Hepatocyte (in vitro differentiated cells): ENCODE data around the gene PLD5. TPM values are rescaled to one million over a fixed set of nuclear protein-coding genes. Genes with fewer than 3 reads are reported as not detected.
"Not testable (repeated sequence)": the region's sequence is repeated elsewhere in the genome, so short reads cannot be mapped to it uniquely, and the experiment has no call there.

Experiments
- DNase-seq: peaks from one replicate; pipeline ENCODE4 v3.0.0-alpha.2; 2016; ENCODE audit warnings: low spot score
- H2AFZ ChIP-seq: fragments of 200-600 bp; sonication (generic); 2 replicates; pipeline ENCODE4 v1.6.0; 2016; ENCODE audit warnings: antibody characterized with exemption, mild to moderate bottlenecking
- H3K27ac ChIP-seq: fragments of 200-600 bp; sonication (generic); 2 replicates; pipeline ENCODE4 v1.5.1; 2016; ENCODE audit warnings: mild to moderate bottlenecking
- H3K27me3 ChIP-seq: fragments of 200-600 bp; sonication (generic); 2 replicates; pipeline ENCODE4 v1.6.1; 2016
- H3K36me3 ChIP-seq: fragments of 200-600 bp; sonication (generic); replicated peaks from 2 replicates; pipeline ENCODE4 v1.5.1; 2016; ENCODE audit warnings: low read depth; ENCODE audit not compliant: insufficient read depth
- H3K4me1 ChIP-seq: fragments of 200-600 bp; sonication (generic); 2 replicates; pipeline ENCODE4 v1.5.1; 2016; ENCODE audit warnings: mild to moderate bottlenecking, moderate library complexity; ENCODE audit not compliant: insufficient read depth
- H3K4me2 ChIP-seq: fragments of 200-600 bp; sonication (generic); 2 replicates; pipeline ENCODE4 v1.6.0; 2016
- H3K4me3 ChIP-seq: fragments of 200-600 bp; sonication (generic); 2 replicates; pipeline ENCODE4 v1.5.1; 2016; ENCODE audit warnings: mild to moderate bottlenecking
- H3K79me2 ChIP-seq: fragments of 200-600 bp; sonication (generic); 2 replicates; pipeline ENCODE4 v1.6.0; 2017; ENCODE audit warnings: mild to moderate bottlenecking
- H3K9me2 ChIP-seq: fragments of 200-600 bp; sonication (generic); replicated peaks from 2 replicates; pipeline ENCODE4 v1.6.0; 2017; ENCODE audit warnings: mild to moderate bottlenecking; ENCODE audit not compliant: insufficient read depth
- H3K9me3 ChIP-seq: fragments of 200-600 bp; sonication (generic); 2 replicates; pipeline ENCODE4 v1.5.1; 2016; ENCODE audit warnings: low read depth, mild to moderate bottlenecking
- H4K20me1 ChIP-seq: fragments of 200-600 bp; sonication (generic); 2 replicates; pipeline ENCODE4 v1.6.0; 2016; ENCODE audit warnings: mild to moderate bottlenecking; ENCODE audit not compliant: insufficient read depth, poor library complexity, severe bottlenecking
- CTCF ChIP-seq: fragments of 200-600 bp; sonication (generic); IDR thresholded peaks from 2 replicates; pipeline ENCODE4 v1.5.1; 2016; ENCODE audit warnings: antibody characterized with exemption, mild to moderate bottlenecking; ENCODE audit not compliant: poor library complexity
- EZH2 ChIP-seq: fragments of 200-600 bp; sonication (generic); IDR thresholded peaks from 2 replicates; pipeline ENCODE4 v1.6.1; 2016; ENCODE audit warnings: antibody characterized with exemption, mild to moderate bottlenecking, borderline replicate concordance
- EZH2phosphoT487 ChIP-seq: fragments of 200-600 bp; sonication (generic); IDR thresholded peaks from one replicate; pipeline ENCODE4 v1.6.1; 2018; ENCODE audit warnings: antibody characterized with exemption, mild to moderate bottlenecking, low read depth, moderate library complexity; ENCODE audit not compliant: unreplicated experiment, severe bottlenecking
- WGBS: methylation state at CpG from one replicate; pipeline ENCODE4 v1.1.6; 2016; ENCODE audit warnings: low lambda C conversion rate; ENCODE audit errors: missing lambda C conversion rate; 5-methylcytosine and 5-hydroxymethylcytosine counted together
- polyA plus RNA-seq: library from polyadenylated mRNA; unstranded; fragments of >200 nt; fragmentation: Nextera tagmentation; extraction: Ambion mirVana; gene quantifications from 2 replicates; pipeline ENCODE4 v1.2.1, GENCODE V29; 2016
- total RNA-seq: library from RNA; depleted of rRNA; stranded (reverse); fragments of >200 nt; gene quantifications from 2 replicates; pipeline ENCODE4 v1.2.3, GENCODE V29; 2014

The PLD5 gene
- total and polyA plus RNA-seq, 2 experiments from 2014 or later: 0.33 to 0.58 TPM

GRCh38 chr1:242468784-242469183 is 55.7 kb downstream of the PLD5 start:
- WGBS: 20% methylated on average over 4 of the region's 4 CpGs
- DNase-seq: peak; percentile 71

GRCh38 chr1:242467556-242468145 is 56.8 kb downstream of the PLD5 start:
- Histone ChIP-seq H3K27ac (no peak overlapping the region), H4K20me1 (no peaks in the 10 kb centered on the region), H3K4me1 (no peaks in the 10 kb centered on the region), H3K4me3 (no peak overlapping the region), H3K27me3 (no peaks in the 10 kb centered on the region), H3K36me3 (no peaks in the 10 kb centered on the region), H3K4me2 (no peak overlapping the region), H2AFZ (no peak overlapping the region), H3K9me2 (no peaks in the 10 kb centered on the region), H3K9me3 (no peaks in the 10 kb centered on the region), H3K79me2 (no peaks in the 10 kb centered on the region)
- TF ChIP-seq EZH2 (no peak), CTCF (peak; percentile 73)
- 18% methylated on average over 4 of the region's 4 CpGs for WGBS
- DNase-seq: peak; percentile 80

More at GRCh38 chr1:242468784-242469183, 55.7 kb downstream of the PLD5 start:
- Histone ChIP-seq H3K9me3 (no peaks in the 10 kb centered on the region), H4K20me1 (no peaks in the 10 kb centered on the region), H3K4me2 (no peak overlapping the region), H3K36me3 (no peaks in the 10 kb centered on the region), H3K79me2 (no peaks in the 10 kb centered on the region), H3K27ac (no peak overlapping the region), H3K9me2 (no peaks in the 10 kb centered on the region), H2AFZ (no peak overlapping the region), H3K4me1 (no peaks in the 10 kb centered on the region), H3K27me3 (no peaks in the 10 kb centered on the region), H3K4me3 (no peak overlapping the region)
- TF ChIP-seq EZH2: no peak
- no peak for TF ChIP-seq EZH2phosphoT487
- no peak for TF ChIP-seq CTCF

- Histone ChIP-seq H3K36me3 (no peaks in the 10 kb centered on the region), H3K27ac (no peak overlapping the region), H3K9me2 (no peaks in the 10 kb centered on the region), H3K9me3 (no peaks in the 10 kb centered on the region), H3K4me3 (no peak overlapping the region), H3K79me2 (no peaks in the 10 kb centered on the region), H2AFZ (no peak overlapping the region), H3K4me2 (no peak overlapping the region), H3K27me3 (no peaks in the 10 kb centered on the region), H4K20me1 (no peaks in the 10 kb centered on the region), H3K4me1 (no peaks in the 10 kb centered on the region)
- no peak for TF ChIP-seq EZH2phosphoT487
- TF ChIP-seq CTCF: no peak
- no peak for TF ChIP-seq EZH2
- WGBS: 92% methylated on average over 7 of the region's 7 CpGs
- no peak for DNase-seq
Observed at GRCh38 chr1:242462867-242463266, 61.6 kb downstream of the PLD5 start.

GRCh38 chr1:242459740-242460139 is 64.8 kb downstream of the PLD5 start:
- not testable (repeated sequence) for H3K27ac ChIP-seq, H3K4me1 ChIP-seq, H3K9me3 ChIP-seq, H3K27me3 ChIP-seq, H3K36me3 ChIP-seq, H3K9me2 ChIP-seq, H3K4me2 ChIP-seq, H4K20me1 ChIP-seq, DNase-seq, H3K4me3 ChIP-seq, H3K79me2 ChIP-seq, H2AFZ ChIP-seq
- WGBS: 40% methylated on average over 5 of the region's 5 CpGs
